KBM-7 (cell line): Measurements from ENCODE around the gene SPATA12.

ENCODE experiments used
- DNase-seq: peaks from one replicate; pipeline ENCODE4 v3.0.0-alpha.2; 2015
- in situ Hi-C: fragments of 300-500 bp; cut with MboI; formaldehyde crosslinking; loops from 2 replicates; pipeline ENCODE4 v1.14.3; 2020; ENCODE audit warnings: low sequenced_read_pairs, low pct_unique_long_range_greater_than_20kb, mixed read lengths

Gene SPATA12

GRCh38 chr3:57048052-57048671 lies 12.3 kb upstream of the SPATA12 start:
- in situ Hi-C loops: no loop called here
- peak; percentile 83 for DNase-seq

GRCh38 chr3:57048728-57049127 lies 11.7 kb upstream of the SPATA12 start:
- in situ Hi-C loops: no loop called here
- no peak for DNase-seq

- DNase-seq: no peak
- in situ Hi-C loops: no loop called here
These were observed 7.8 kb upstream of the SPATA12 start for GRCh38 chr3:57052662-57053061.

- in situ Hi-C loops: no loop called here
- no peak for DNase-seq
These were observed 7.3 kb upstream of the SPATA12 start for GRCh38 chr3:57053122-57053521.

- DNase-seq: no peak
- in situ Hi-C loops: no loop called here
These were observed 3.1 kb upstream of the SPATA12 start for GRCh38 chr3:57057351-57057750.

GRCh38 chr3:57059411-57059810 lies 1.1 kb upstream of the SPATA12 start:
- in situ Hi-C loops: no loop called here
- peak; percentile 28 for DNase-seq

- in situ Hi-C loops: no loop called here
- no peak for DNase-seq
These were observed 1.1 kb downstream of the SPATA12 start for GRCh38 chr3:57061556-57061955.

GRCh38 chr3:57062101-57062631 lies 1.7 kb downstream of the SPATA12 start:
- DNase-seq: peak; percentile 60
- in situ Hi-C loops: no loop called here

GRCh38 chr3:57063032-57063431 lies 2.6 kb downstream of the SPATA12 start:
- in situ Hi-C loops: no loop called here
- peak; percentile 51 for DNase-seq

GRCh38 chr3:57064001-57064400 lies 3.5 kb downstream of the SPATA12 start:
- in situ Hi-C loops: no loop called here

GRCh38 chr3:57064572-57064971 lies 4.1 kb downstream of the SPATA12 start:
- DNase-seq: no peak
- in situ Hi-C loops: no loop called here

More at GRCh38 chr3:57064001-57064400, 3.5 kb downstream of the SPATA12 start:
- no peak for DNase-seq

GRCh38 chr3:57065588-57065987 lies 5.1 kb downstream of the SPATA12 start:
- DNase-seq: no peak
- in situ Hi-C loops: no loop called here

GRCh38 chr3:57066471-57066870 lies 6.0 kb downstream of the SPATA12 start:
- in situ Hi-C loops: no loop called here
- no peak for DNase-seq

- DNase-seq: peak; percentile 85
- in situ Hi-C loops: no loop called here
These were observed 8.1 kb downstream of the SPATA12 start for GRCh38 chr3:57068437-57069089.

GRCh38 chr3:57069503-57069902 lies 9.0 kb downstream of the SPATA12 start:
- no peak for DNase-seq
- in situ Hi-C loops: no loop called here

GRCh38 chr3:57073628-57074027 lies 13.2 kb downstream of the SPATA12 start:
- in situ Hi-C loops: no loop called here
- no peak for DNase-seq

GRCh38 chr3:57074135-57074534 lies 13.7 kb downstream of the SPATA12 start:
- no peak for DNase-seq
- in situ Hi-C loops: no loop called here

GRCh38 chr3:57076422-57076951 lies 16.0 kb downstream of the SPATA12 start:
- in situ Hi-C loops: no loop called here
- DNase-seq: no peak

- in situ Hi-C loops: no loop called here
- DNase-seq: peak; percentile 27
These were observed 17.3 kb downstream of the SPATA12 start for GRCh38 chr3:57077630-57078343.

- in situ Hi-C loops: no loop called here
- peak; percentile 67 for DNase-seq
These were observed 17.8 kb downstream of the SPATA12 start for GRCh38 chr3:57078344-57078634.
